Vagina (tissue), 2 donors: ENCODE results near the gene PRSS53. TPM values are rescaled to one million over a fixed set of nuclear protein-coding genes. Genes with fewer than 3 reads are reported as not detected.
A peak's percentile ranks its signal among the peaks of the same experiment; 100 is the strongest.

ENCODE experiments used
- DNase-seq, 2 donors: peaks; one replicate each; pipeline ENCODE4 v3.0.0-alpha.2; 2017; ENCODE audit errors: extremely low spot score in 2 of 2
- H3K27ac ChIP-seq: fragments of 200-600 bp; sonication (generic); one replicate; pipeline ENCODE4 v1.5.1; 2019
- H3K27me3 ChIP-seq: fragments of 200-600 bp; sonication (generic); one replicate; pipeline ENCODE4 v1.5.1; 2019
- H3K36me3 ChIP-seq, 2 donors: fragments of 200-600 bp; sonication (generic); one replicate each; pipeline ENCODE4 v1.5.1; 2017 to 2019
- H3K4me1 ChIP-seq: fragments of 200-600 bp; sonication (generic); one replicate; pipeline ENCODE4 v1.5.1; 2019
- H3K4me3 ChIP-seq, 2 donors: fragments of 200-600 bp; sonication (generic); 1 replicate in 1 of 2; 2 replicates in 1 of 2; pipeline ENCODE4 v1.5.1; 2016 to 2019
- H3K9me3 ChIP-seq: fragments of 200-600 bp; sonication (generic); one replicate; pipeline ENCODE4 v1.5.1; 2019
- CTCF ChIP-seq, 3 experiments: fragments of 450-650 bp in 2 of 3; fragments of 200-600 bp in 1 of 3; sonication (generic) in 1 of 3; IDR thresholded peaks; one replicate each; pipeline ENCODE4 v1.5.1; 2017 to 2019; ENCODE audit warnings: antibody characterized with exemption in 3 of 3, mild to moderate bottlenecking in 2 of 3, moderate library complexity in 2 of 3
- POLR2A ChIP-seq, 2 donors: fragments of 450-650 bp; IDR thresholded peaks; one replicate each; pipeline ENCODE4 v1.6.1; 2017; ENCODE audit warnings: antibody characterized with exemption in 2 of 2, mild to moderate bottlenecking in 2 of 2, moderate library complexity in 2 of 2
- POLR2AphosphoS5 ChIP-seq, 2 donors: sonication (generic); formaldehyde crosslinking; IDR thresholded peaks; one replicate each; pipeline ENCODE4 v1.9.0; 2017; ENCODE audit warnings: antibody characterized with exemption in 2 of 2, mild to moderate bottlenecking in 2 of 2, low read depth in 1 of 2; ENCODE audit not compliant: insufficient read depth in 1 of 2
- intact Hi-C: fragments of 100-400 bp; cut with DNase I; formaldehyde crosslinking; loops from one replicate; pipeline ENCODE4 v1.15.1; 2023
- total RNA-seq: library from RNA; depleted of rRNA; stranded (reverse); fragments of >200 nt; gene quantifications from one replicate; pipeline ENCODE4 v1.2.3, GENCODE V29; 2016

The PRSS53 gene
- total RNA-seq, 1 donor from 2014 or later, result 2.0 TPM

- Histone ChIP-seq H3K4me3 (no peak overlapping the region), H3K9me3 (no peaks in the 10 kb centered on the region), H3K36me3 (peaks cover 0 to 22% of the 10 kb centered on the region in 2 donors), H3K4me1 (peaks cover 14% of the 10 kb centered on the region), H3K27ac (no peak overlapping the region), H3K27me3 (no peaks in the 10 kb centered on the region)
- DNase-seq, result no peak
- TF ChIP-seq POLR2A (IDR thresholded peaks at IDR 0.05) (no peak), CTCF (IDR thresholded peaks at IDR 0.05) (no peak), POLR2AphosphoS5 (IDR thresholded peaks at IDR 0.05; ENCODE audit: insufficient read depth in 1 of 2, low read depth in 1 of 2) (no peak)
- intact Hi-C loops, result no loop called here
Observed at GRCh38 chr16:31061813-31062440, 26.8 kb downstream of the PRSS53 start.

GRCh38 chr16:31061126-31061812, 27.5 kb downstream of the PRSS53 start:
- peaks cover 14% of the 10 kb centered on the region for H3K4me1 ChIP-seq
- H3K27me3 ChIP-seq, result no peaks in the 10 kb centered on the region
- peaks cover 0 to 22% of the 10 kb centered on the region in 2 donors for H3K36me3 ChIP-seq
- H3K27ac ChIP-seq, result no peak overlapping the region
- TF ChIP-seq POLR2AphosphoS5 (IDR thresholded peaks at IDR 0.05; ENCODE audit: insufficient read depth in 1 of 2, low read depth in 1 of 2) (no peak), CTCF (IDR thresholded peaks at IDR 0.05) (no peak), POLR2A (IDR thresholded peaks at IDR 0.05) (no peak)
- H3K4me3 ChIP-seq, result no peak overlapping the region
- no peaks in the 10 kb centered on the region for H3K9me3 ChIP-seq
- peak in 1 of 2 donors; percentile 92 for DNase-seq
- intact Hi-C loops, result no loop called here

GRCh38 chr16:31055613-31056012, 33.1 kb downstream of the PRSS53 start:
- no peaks in the 10 kb centered on the region for H3K27me3 ChIP-seq

GRCh38 chr16:31052114-31052513, 36.6 kb downstream of the PRSS53 start:
- no peak overlapping the region for H3K4me3 ChIP-seq
- H3K36me3 ChIP-seq, result no peaks in the 10 kb centered on the region
- intact Hi-C loops, result no loop called here
- H3K9me3 ChIP-seq, result no peaks in the 10 kb centered on the region
- no peaks in the 10 kb centered on the region for H3K27me3 ChIP-seq
- DNase-seq, result no peak
- no peak overlapping the region for H3K27ac ChIP-seq
- TF ChIP-seq POLR2AphosphoS5 (IDR thresholded peaks at IDR 0.05; ENCODE audit: insufficient read depth in 1 of 2, low read depth in 1 of 2), result no peak
- no peak for TF ChIP-seq CTCF (IDR thresholded peaks at IDR 0.05)
- TF ChIP-seq POLR2A (IDR thresholded peaks at IDR 0.05), result no peak
- peaks cover 8% of the 10 kb centered on the region for H3K4me1 ChIP-seq

More at GRCh38 chr16:31055613-31056012, 33.1 kb downstream of the PRSS53 start:
- TF ChIP-seq POLR2AphosphoS5 (IDR thresholded peaks at IDR 0.05; ENCODE audit: insufficient read depth in 1 of 2, low read depth in 1 of 2) (no peak), POLR2A (IDR thresholded peaks at IDR 0.05) (no peak), CTCF (IDR thresholded peaks at IDR 0.05) (no peak)
- H3K36me3 ChIP-seq, result no peaks in the 10 kb centered on the region
- peaks cover 8% of the 10 kb centered on the region for H3K4me1 ChIP-seq
- intact Hi-C loops, result no loop called here
- H3K27ac ChIP-seq, result no peak overlapping the region
- DNase-seq, result no peak
- no peaks in the 10 kb centered on the region for H3K9me3 ChIP-seq
- no peak overlapping the region for H3K4me3 ChIP-seq
